Skin epidermis (tissue), 12 donors: Measurements from ENCODE around the gene ZNF786.
A peak's percentile ranks its signal among the peaks of the same experiment; 100 is the strongest.
"Not testable (repeated sequence)": the region's sequence is repeated elsewhere in the genome, so short reads cannot be mapped to it uniquely, and the experiment has no call there.

Experiments used
- H3K27ac ChIP-seq, 21 experiments: fragments of 200-600 bp; sonication (generic) in 11 of 21; one replicate each; pipeline ENCODE4 v1.5.0; 2020; ENCODE audit warnings: mild to moderate bottlenecking in 3 of 21, inconsistent platforms in 2 of 21, moderate library complexity in 2 of 21
- H3K4me3 ChIP-seq, 7 experiments: fragments of 200-600 bp; sonication (generic) in 2 of 7; one replicate each; pipeline ENCODE4 v1.5.0; 2020; ENCODE audit warnings: inconsistent platforms in 2 of 7, mild to moderate bottlenecking in 2 of 7, moderate library complexity in 1 of 7

Gene ZNF786

GRCh38 chr7:149087376-149087775, 3.1 kb downstream of the ZNF786 start:
- no peak overlapping the region for H3K4me3 ChIP-seq
- H3K27ac ChIP-seq: no peak overlapping the region

DNA sequence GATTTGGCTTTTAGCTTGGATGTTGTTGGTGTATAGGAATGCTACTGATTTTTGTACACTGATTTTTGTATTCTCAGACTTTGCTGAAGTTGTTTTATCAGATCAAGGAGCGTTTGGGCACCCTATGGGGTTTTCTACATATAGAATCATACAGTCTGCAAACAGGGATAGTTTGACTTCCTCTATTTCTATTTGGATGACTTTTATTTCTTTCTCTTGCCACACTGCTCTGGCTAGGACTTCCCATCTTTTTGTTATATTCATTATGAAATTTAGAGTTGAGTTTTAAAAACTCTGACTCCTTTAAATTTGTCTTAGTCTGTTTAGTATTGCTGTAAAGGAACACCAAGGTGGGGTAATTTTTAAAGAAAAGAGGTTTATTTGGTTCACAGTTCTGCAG, 4.7 kb downstream of the ZNF786 start:
- H3K4me3 ChIP-seq: no peak overlapping the region
- H3K27ac ChIP-seq: no peak overlapping the region

GRCh38 chr7:149084407-149084806, 6.1 kb downstream of the ZNF786 start:
- no peak overlapping the region for H3K27ac ChIP-seq

DNA sequence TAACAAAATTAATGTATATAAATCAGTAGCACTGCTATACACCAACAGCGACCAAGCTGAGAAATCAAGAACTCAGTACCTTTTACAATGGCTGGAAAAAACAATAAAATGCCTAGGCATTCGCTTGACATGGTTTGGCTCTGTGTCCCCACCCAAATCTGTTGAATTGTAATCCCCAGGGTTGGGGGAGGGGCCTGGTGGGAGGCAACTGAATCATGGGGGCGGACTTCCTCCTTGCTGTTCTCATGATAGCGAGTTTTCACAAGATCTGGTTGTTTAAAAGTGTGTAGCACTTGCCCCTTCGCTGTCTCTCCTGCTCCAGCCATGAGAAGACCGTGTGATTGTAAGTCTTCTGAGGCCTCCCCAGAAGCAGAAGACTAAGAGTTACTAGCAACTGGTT, 8.6 kb downstream of the ZNF786 start:
- Histone ChIP-seq H3K4me3 (no peak overlapping the region), H3K27ac (no peak overlapping the region)

More at GRCh38 chr7:149084407-149084806, 6.1 kb downstream of the ZNF786 start:
- H3K4me3 ChIP-seq: no peak overlapping the region

GRCh38 chr7:149077594-149077993, 12.9 kb downstream of the ZNF786 start:
- Histone ChIP-seq H3K4me3 (no peak overlapping the region), H3K27ac (no peak overlapping the region)

- Histone ChIP-seq H3K27ac (peak overlapping the region in 17 of 21 experiments; percentile 9 to 76 (median 55)), H3K4me3 (no peak overlapping the region)
These were observed 15.2 kb downstream of the ZNF786 start for GRCh38 chr7:149075286-149075685.

DNA sequence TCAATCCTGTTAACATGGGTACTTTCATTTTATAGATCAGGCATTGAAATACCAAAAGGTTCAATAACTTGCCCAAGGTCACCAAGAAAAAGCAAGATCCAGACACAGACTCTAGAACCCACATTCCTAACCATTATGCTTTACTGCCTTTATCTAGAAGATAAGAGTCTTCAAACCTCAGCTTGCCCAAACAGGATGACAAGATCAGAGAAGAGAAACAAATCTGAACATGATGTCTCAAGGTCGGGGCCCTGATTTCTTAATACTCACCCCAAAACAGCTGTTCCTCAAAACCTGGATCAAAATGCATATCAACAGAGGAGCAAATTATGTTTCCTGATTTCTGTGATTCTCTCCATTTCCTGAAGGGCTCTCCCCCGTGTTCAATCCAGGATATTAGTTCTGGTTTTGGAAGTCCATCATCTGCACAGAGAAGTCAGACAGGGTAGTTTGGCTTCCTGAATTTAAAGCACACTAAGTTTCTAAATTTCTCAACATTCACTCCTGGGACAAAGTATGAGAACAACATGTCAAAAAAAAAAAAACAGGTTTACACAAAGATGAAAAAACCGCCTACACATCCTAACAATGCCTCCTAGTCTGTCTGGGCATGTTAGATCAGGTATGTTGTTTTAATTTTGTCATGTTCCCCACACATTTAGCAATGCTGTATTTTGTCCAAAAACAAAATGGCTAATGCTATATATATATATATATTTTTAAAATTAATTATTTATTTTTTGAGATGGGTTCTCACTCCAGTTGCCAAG, 16.2 kb downstream of the ZNF786 start:
- Histone ChIP-seq H3K4me3 (no peak overlapping the region), H3K27ac (peak overlapping the region in 17 of 21 experiments; percentile 18 to 77 (median 55))

DNA sequence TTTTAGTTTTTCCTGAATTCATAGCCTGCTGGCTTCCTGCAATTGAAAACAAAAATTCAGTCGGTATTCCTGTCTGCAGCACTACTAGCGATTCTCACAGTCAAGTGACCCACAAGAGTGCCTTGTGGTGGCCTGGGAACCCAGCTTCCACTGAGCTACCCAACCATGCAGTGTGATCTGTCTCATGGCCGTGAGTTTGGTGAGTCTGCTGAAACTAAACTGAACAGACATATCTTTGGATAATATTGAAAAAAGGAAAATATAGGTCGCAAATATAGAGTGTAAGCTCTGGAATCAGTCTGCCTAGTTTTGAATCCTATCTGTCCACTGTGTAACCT, 18.1 kb downstream of the ZNF786 start:
- Histone ChIP-seq H3K4me3 (no peak overlapping the region), H3K27ac (peak overlapping the region in 3 of 21 experiments; percentile 6 to 60 (median 9))

- Histone ChIP-seq H3K4me3 (no peak overlapping the region), H3K27ac (peak overlapping the region in 8 of 21 experiments; percentile 6 to 60 (median 26))
These were observed 18.7 kb downstream of the ZNF786 start for GRCh38 chr7:149071641-149072437.

DNA sequence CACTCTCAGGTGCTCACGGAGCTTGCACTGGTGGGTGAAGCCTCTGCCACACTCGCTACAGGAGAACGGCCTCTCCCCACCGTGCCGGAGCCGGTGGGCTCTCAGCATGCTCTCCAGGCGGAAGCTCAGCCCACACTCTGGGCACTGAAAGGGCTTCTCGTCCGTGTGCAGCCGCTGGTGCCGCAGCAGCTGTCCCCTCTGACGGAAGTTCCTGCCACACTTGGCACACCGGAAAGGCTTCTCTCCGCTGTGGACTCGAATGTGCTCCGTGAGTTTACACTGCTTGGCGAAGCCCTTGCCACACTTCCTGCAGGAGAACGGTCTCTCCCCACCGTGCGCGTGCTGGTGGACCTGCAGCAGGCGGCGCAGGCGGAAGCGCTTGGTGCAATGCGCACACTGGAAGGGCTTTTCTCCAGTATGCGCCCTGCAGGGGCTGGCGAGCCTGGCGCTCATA, 19.3 kb downstream of the ZNF786 start:
- Histone ChIP-seq H3K4me3 (no peak overlapping the region), H3K27ac (peak overlapping the region in 3 of 21 experiments; percentile 23 to 49 (median 28))

DNA sequence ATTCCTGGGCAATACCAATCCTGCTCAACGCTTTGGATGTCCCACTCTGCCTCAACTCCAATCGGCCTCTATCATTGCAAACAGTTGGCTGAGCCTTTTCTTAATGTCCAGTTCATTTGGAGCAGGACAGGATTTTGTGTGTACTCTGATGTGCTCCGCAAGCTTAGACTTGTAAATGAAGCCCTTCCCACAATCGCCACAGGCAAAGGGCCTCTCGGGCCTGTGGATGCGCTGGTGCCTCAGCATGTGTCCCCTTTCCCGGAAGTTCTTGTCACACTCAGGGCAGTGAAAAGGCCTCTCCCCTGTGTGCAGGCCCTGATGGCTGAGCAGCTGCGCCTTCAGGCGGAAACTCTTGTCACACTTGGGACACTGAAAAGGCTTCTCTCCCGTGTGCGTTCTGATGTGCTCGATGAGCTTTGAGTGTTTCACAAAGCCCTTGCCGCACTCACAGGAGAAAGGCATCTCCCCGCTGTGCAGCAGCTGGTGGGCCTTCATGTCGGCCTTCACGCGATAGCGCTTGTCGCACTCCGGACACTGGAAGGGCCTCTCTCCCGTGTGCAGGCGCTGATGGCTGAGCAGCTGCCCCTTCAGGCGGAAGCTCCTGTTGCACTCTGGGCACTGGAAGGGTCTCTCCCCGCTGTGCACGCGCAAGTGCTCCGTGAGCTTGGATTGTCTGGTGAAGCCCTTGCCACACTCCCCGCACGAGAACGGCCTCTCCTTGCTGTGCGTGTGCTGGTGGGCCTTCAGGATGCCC, 20.0 kb downstream of the ZNF786 start:
- Histone ChIP-seq H3K4me3 (no peak overlapping the region), H3K27ac (no peak overlapping the region)

GRCh38 chr7:149067869-149068268, 22.6 kb downstream of the ZNF786 start:
- Histone ChIP-seq H3K27ac (no peak overlapping the region), H3K4me3 (no peak overlapping the region)

DNA sequence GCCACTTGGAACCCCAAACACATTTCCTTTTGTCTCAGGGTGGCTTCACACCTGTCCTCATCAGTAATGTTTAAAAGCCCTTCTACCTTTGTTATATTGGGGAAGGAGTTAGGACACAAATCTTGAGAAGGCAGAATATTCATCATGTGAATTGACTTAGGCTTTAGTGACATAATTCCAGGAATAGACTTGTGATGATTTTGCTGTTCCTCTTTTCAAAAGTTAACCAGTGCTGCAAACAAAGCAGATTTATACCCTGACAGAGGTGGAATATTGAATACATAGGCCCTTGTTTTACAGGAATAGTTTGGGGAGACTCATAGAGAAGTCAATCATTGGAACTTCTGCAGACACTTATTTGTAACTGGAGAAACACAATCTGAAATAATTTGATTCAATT, 27.0 kb downstream of the ZNF786 start:
- no peak overlapping the region for H3K4me3 ChIP-seq
- H3K27ac ChIP-seq: peak overlapping the region in 3 of 21 experiments; percentile 1 to 37 (median 7)

DNA sequence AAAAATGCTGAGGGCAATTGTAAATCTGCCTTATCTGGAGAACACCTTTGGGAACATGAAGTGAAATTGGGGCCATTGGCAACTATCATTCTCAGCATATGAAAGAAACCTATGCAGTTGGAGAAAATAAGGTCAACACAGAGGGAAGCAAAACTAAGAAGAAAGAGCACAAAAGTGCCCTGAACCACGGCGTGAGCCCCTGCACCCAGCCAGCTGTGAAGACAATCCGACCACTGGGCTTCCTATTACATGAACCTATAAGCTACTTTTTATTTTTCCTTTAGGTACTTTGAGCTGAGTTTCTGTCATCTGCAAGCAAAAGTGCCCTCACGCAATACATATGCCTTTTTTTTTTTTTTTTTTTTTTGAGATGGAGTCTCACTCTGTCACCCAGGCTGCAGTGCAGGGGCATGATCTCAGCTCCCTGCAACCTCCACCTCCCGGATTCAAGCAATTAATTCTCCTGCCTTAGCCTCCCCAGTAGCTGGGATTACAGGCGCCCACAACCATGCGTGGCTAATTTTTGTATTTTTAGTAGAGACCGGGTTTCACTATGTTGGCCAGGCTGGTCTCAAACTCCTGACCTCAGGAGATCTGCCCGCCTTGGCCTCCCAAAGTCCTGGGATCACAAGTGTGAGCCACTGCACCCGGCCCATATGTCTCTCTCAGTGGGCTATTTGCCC, 28.2 kb downstream of the ZNF786 start:
- not testable (repeated sequence) for H3K4me3 ChIP-seq, H3K27ac ChIP-seq

DNA sequence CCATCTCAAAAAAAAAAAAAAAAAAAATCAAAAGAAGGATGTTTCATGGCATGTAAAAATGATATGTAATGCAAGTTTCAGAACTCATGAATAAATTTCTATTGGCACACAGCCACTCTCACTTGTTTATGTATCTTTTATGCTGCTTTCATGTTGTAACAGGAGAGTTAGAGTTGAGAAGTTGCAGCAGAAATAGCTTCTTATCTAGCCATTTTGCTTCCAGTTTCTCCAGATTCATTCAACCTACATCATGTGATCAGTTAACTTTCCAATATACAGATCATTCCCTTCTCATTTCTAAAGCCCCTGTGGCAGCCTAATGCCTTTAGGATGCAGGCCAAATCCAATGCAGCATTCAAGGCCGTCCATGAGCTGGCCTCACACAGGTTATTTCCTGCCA, 30.4 kb downstream of the ZNF786 start:
- peak overlapping the region in 4 of 21 experiments; percentile 5 to 56 (median 24) for H3K27ac ChIP-seq
- H3K4me3 ChIP-seq: no peak overlapping the region

DNA sequence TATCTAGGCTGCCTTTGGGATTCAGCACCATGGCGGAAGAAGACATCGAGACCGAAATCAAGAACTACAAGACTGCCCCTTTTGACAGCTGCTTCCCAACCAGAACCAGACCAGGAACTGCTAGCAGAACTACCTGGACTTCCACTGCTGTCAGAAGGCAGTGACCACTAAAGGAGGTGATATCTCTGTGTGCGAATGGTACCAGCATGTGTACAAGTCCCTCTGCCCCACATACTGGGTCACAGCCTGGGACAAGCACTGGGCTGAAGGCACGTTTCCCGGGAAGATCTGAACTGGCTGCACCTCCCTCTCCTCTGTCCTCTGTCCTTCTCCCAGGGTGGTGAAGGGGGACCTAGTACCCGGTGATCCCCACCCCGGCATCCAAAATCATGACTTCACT, 36.6 kb downstream of the ZNF786 start:
- Histone ChIP-seq H3K27ac (no peak overlapping the region), H3K4me3 (no peak overlapping the region)

GRCh38 chr7:149053384-149053783, 37.1 kb downstream of the ZNF786 start:
- no peak overlapping the region for H3K27ac ChIP-seq

DNA sequence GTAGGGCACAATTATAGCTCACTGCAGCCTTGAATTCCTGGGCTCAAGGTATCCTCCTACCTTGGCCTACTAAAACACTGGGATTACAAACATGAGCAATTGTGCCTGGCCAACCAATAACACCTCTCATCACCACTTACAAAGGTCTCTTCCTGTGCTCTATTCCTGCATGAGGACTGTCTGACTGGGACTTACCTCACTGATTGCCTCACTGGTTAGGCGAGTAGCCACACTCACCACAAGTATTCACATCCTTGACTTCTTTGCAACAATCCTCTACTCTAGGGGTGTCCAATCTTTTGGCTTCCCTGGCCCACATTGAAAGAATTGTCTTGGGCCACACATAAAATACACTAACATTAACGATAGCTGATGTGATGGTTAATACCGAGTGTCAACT, 39.6 kb downstream of the ZNF786 start:
- Histone ChIP-seq H3K27ac (no peak overlapping the region), H3K4me3 (no peak overlapping the region)

More at GRCh38 chr7:149053384-149053783, 37.1 kb downstream of the ZNF786 start:
- no peak overlapping the region for H3K4me3 ChIP-seq

DNA sequence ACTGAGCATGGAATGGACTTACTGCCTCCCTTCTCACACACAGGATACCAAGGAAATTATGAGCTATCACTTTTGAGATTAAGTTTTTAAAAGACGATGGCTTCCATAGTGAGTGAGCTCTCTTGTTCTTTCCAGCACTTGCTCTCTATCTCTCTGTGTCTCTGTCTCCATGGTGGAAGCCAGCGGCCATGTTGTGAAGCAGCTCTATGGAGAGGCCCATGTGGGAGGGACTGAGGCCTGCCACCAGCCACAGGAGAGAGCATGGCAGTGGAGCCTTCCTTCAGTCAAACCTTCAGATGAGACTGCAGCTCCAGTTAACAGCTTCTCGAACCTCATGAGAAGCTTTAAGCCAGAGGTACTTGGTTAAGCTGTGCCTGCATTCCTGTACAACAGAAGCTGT, 41.7 kb downstream of the ZNF786 start:
- H3K27ac ChIP-seq: no peak overlapping the region
- H3K4me3 ChIP-seq: no peak overlapping the region

DNA sequence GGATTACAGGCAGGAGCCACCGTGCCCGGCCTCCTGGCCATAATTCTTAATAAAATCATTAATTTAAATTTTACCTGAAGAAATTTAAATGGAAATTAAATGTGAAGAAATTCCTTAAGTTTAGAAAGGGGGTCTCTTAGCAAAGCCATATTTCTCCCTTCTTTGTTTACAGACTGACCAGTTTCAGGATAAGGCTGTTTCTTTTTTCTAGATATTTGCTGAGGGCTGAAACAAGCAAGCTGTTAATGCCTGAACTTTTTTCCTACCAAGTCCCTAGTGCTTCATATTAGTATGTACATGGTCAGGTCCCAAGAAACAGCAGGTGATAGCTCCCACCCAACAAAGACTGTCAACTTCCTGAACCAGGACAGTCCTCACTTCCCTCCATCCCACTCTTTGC, 44.1 kb downstream of the ZNF786 start:
- no peak overlapping the region for H3K4me3 ChIP-seq
- peak overlapping the region in 1 of 21 experiments; percentile 43 for H3K27ac ChIP-seq
